Endothelial cell of umbilical vein (primary cell): Measurements from ENCODE around the gene MTM1.

Source experiments
- EZH2 ChIP-seq: IDR thresholded peaks from 2 replicates; pipeline ENCODE4 v1.6.1; 2012; ENCODE audit warnings: borderline replicate concordance, low read depth, mild to moderate bottlenecking, moderate library complexity, low read length, inconsistent platforms; ENCODE audit not compliant: severe bottlenecking
- GATA2 ChIP-seq: IDR thresholded peaks from 2 replicates; pipeline ENCODE4 v1.7.0; 2011; ENCODE audit warnings: low read depth, mild to moderate bottlenecking, moderate library complexity, mixed read lengths, low read length; ENCODE audit not compliant: insufficient read length, insufficient read depth
- JUN ChIP-seq: IDR thresholded peaks from 2 replicates; pipeline ENCODE4 v1.6.1; 2011; ENCODE audit warnings: borderline replicate concordance, low read depth; ENCODE audit not compliant: insufficient read length, insufficient read depth
- MYC ChIP-seq: IDR thresholded peaks from one replicate; pipeline ENCODE4 v1.6.1; 2011; ENCODE audit warnings: mild to moderate bottlenecking, low read depth, low read length
- POLR2A ChIP-seq: IDR thresholded peaks from 2 replicates; pipeline ENCODE4 v1.6.1; 2012; ENCODE audit warnings: low read depth, mild to moderate bottlenecking, control low read depth, low read length
- POLR2AphosphoS5 ChIP-seq: IDR thresholded peaks from 2 replicates; pipeline ENCODE4 v1.6.1; 2012; ENCODE audit warnings: low read depth, mild to moderate bottlenecking, control low read depth, low read length, moderate library complexity; ENCODE audit not compliant: insufficient read depth
- TF ChIP-seq, protein P1 (sequence below): IDR thresholded peaks from 2 replicates; pipeline ENCODE4 v1.6.1; 2011; ENCODE audit not compliant: insufficient read depth, insufficient read length
- TF ChIP-seq, protein P2 (sequence below), 2 donors: IDR thresholded peaks; 1 replicate in 1 of 2; 2 replicates in 1 of 2; pipeline ENCODE4 v1.5.1; 2011; ENCODE audit warnings: low read length in 2 of 2, mild to moderate bottlenecking in 2 of 2, moderate library complexity in 2 of 2, control low read depth in 1 of 2, inconsistent platforms in 1 of 2, low read depth in 1 of 2; ENCODE audit not compliant: insufficient read depth in 1 of 2; ENCODE audit errors: extremely low read depth in 1 of 2

DNA sequence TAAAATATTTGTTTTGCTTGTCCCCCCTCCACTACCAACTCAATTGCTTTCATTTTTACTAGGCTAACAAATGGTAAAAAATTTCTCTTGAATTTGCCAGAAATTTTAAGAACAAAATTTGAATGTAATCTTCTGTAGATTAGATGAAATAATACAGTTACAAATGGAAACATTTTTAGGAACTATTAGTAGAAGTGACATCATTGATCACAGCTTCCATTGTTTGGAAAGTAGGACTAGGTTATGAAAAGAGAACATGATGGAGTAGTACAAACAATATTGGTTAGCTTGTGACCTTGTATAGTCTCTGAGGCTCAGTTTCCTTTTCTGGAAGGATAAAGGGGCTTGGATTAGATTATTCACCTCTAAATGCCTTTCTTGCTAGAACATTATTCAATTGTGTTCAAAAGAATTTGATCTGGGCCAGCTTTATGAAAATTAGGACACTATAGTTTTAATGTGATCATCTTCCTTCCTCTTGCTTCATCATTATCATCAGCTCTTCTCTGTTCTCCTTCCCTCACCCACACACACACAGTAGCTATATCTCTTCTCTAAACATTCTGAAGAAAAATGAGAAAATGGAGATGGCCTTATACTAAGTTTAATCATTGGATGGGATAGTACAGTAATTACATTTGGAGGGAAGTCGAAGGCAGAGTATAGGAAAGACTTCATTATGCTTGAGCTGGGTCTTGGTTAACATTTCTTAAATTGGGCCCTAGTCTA is 134.7 kb downstream of the MTM1 start:
- TF ChIP-seq POLR2A: no peak
- TF ChIP-seq, protein P1, sequence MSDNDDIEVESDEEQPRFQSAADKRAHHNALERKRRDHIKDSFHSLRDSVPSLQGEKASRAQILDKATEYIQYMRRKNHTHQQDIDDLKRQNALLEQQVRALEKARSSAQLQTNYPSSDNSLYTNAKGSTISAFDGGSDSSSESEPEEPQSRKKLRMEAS: no peak
- TF ChIP-seq, protein P2, sequence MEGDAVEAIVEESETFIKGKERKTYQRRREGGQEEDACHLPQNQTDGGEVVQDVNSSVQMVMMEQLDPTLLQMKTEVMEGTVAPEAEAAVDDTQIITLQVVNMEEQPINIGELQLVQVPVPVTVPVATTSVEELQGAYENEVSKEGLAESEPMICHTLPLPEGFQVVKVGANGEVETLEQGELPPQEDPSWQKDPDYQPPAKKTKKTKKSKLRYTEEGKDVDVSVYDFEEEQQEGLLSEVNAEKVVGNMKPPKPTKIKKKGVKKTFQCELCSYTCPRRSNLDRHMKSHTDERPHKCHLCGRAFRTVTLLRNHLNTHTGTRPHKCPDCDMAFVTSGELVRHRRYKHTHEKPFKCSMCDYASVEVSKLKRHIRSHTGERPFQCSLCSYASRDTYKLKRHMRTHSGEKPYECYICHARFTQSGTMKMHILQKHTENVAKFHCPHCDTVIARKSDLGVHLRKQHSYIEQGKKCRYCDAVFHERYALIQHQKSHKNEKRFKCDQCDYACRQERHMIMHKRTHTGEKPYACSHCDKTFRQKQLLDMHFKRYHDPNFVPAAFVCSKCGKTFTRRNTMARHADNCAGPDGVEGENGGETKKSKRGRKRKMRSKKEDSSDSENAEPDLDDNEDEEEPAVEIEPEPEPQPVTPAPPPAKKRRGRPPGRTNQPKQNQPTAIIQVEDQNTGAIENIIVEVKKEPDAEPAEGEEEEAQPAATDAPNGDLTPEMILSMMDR (IDR thresholded peaks at IDR 0.05; ENCODE audit: extremely low read depth in 1 of 2, insufficient read depth in 1 of 2, low read depth in 1 of 2, low read length in 2 of 2): no peak
- TF ChIP-seq GATA2: no peak
- TF ChIP-seq MYC: no peak
- TF ChIP-seq EZH2: no peak
- TF ChIP-seq POLR2AphosphoS5: no peak
- TF ChIP-seq JUN: no peak
